ENCODE measurements around the gene APIP.

Gene APIP

GRCh38 chr11:34887260-34887659, 28.9 kb downstream of the APIP start:
- no peak for DNase-seq (ENCODE audit: low read depth)

GRCh38 chr11:34886609-34887008, 29.6 kb downstream of the APIP start:
- DNase-seq (ENCODE audit: low read depth) = no peak

GRCh38 chr11:34881900-34882299, 34.3 kb downstream of the APIP start:
- DNase-seq (ENCODE audit: low read depth) = no peak

GRCh38 chr11:34877375-34877975, 38.7 kb downstream of the APIP start:
- no peak for DNase-seq (ENCODE audit: low read depth)

- DNase-seq (ENCODE audit: low read depth) = no peak
Observed at GRCh38 chr11:34874202-34874601, 42.0 kb downstream of the APIP start.

- no peak for DNase-seq (ENCODE audit: low read depth)
Observed at GRCh38 chr11:34870548-34871196, 45.5 kb downstream of the APIP start.

GRCh38 chr11:34869425-34869824, 46.8 kb downstream of the APIP start:
- DNase-seq (ENCODE audit: low read depth) = no peak

GRCh38 chr11:34866375-34866774, 49.8 kb downstream of the APIP start:
- DNase-seq (ENCODE audit: low read depth) = no peak

GRCh38 chr11:34865261-34865660, 50.9 kb downstream of the APIP start:
- DNase-seq (ENCODE audit: low read depth) = no peak

GRCh38 chr11:34864424-34864823, 51.8 kb downstream of the APIP start:
- no peak for DNase-seq (ENCODE audit: low read depth)

- DNase-seq (ENCODE audit: low read depth) = no peak
Observed at GRCh38 chr11:34863048-34863447, 53.1 kb downstream of the APIP start.

- DNase-seq (ENCODE audit: low read depth) = no peak
Observed at GRCh38 chr11:34860518-34860917, 55.7 kb downstream of the APIP start.

- no peak for DNase-seq (ENCODE audit: low read depth)
Observed at GRCh38 chr11:34860034-34860433, 56.1 kb downstream of the APIP start.

- no peak for DNase-seq (ENCODE audit: low read depth)
Observed at GRCh38 chr11:34859496-34859895, 56.7 kb downstream of the APIP start.

- DNase-seq (ENCODE audit: low read depth) = no peak
Observed at GRCh38 chr11:34857463-34857862, 58.7 kb downstream of the APIP start.

- DNase-seq (ENCODE audit: low read depth) = no peak
Observed at GRCh38 chr11:34856251-34856650, 59.9 kb downstream of the APIP start.

GRCh38 chr11:34855754-34856095, 60.5 kb downstream of the APIP start:
- no peak for DNase-seq (ENCODE audit: low read depth)

- DNase-seq (ENCODE audit: low read depth) = no peak
Observed at GRCh38 chr11:34855021-34855753, 61.0 kb downstream of the APIP start.

- no peak for DNase-seq (ENCODE audit: low read depth)
Observed at GRCh38 chr11:34851916-34852315, 64.3 kb downstream of the APIP start.

- no peak for DNase-seq (ENCODE audit: low read depth)
Observed at GRCh38 chr11:34850334-34850733, 65.8 kb downstream of the APIP start.

GRCh38 chr11:34846467-34846866, 69.7 kb downstream of the APIP start:
- DNase-seq (ENCODE audit: low read depth) = no peak

- no peak for DNase-seq (ENCODE audit: low read depth)
Observed at GRCh38 chr11:34844463-34845112, 71.6 kb downstream of the APIP start.

- no peak for DNase-seq (ENCODE audit: low read depth)
Observed at GRCh38 chr11:34843271-34843670, 72.9 kb downstream of the APIP start.

Measured in activated T-helper 9 cell treated with anti-CD3 and anti-CD28 coated beads, Interleukin-2, amount 50 U/mL, for 16 hours (primary cell).